Measurements from ENCODE around the gene ECT2L.

Gene ECT2L

GRCh38 chr6:138943089-138943625, 147.3 kb downstream of the ECT2L start:
- FAIRE-seq: no peak

- FAIRE-seq: no peak
These were observed 148.5 kb downstream of the ECT2L start for GRCh38 chr6:138944412-138944811.

GRCh38 chr6:138945354-138945753, 149.5 kb downstream of the ECT2L start:
- FAIRE-seq: no peak

- FAIRE-seq: no peak
These were observed 152.1 kb downstream of the ECT2L start for GRCh38 chr6:138948004-138948403.

DNA sequence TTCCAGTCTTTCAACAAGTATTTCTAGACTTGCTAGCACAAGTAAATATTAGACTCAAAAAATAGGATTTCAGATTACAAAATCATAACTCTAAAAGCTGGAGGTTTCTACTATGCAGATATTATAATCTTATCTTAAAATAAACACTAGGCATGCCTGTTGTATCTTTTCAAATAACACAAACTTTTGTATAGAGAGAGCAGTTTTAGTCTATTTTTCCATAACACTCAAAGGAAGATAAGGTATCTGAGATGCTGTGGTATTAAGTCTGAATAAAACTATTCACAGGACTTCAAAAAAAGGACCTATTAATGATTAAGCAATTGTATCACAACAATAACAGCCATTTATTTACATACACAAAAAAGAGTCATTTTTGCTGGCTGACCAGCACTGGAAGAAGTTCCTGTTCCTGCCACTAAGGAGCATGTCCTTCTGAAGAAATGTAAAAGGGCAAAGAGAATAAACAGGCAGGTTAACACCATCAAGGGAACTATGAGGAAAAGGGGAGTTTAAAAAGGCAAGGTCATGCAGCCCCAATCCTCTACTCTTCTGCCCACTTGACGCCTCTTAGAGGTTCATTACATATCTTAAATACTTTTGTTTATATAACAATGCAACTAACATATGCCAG, 152.8 kb downstream of the ECT2L start:
- no peak for FAIRE-seq

- no peak for FAIRE-seq
These were observed 157.6 kb downstream of the ECT2L start for GRCh38 chr6:138953451-138953850.

All from endometrium (tissue), 2 donors.